ENCODE results near the gene PGLYRP4.

GRCh38 chr1:153292185-153292584 is 56.5 kb downstream of the PGLYRP4 start:
- TF ChIP-seq CREB1 (CRISPR knock-in tag; IDR thresholded peaks at IDR 0.05) (no peak), CTCF (IDR thresholded peaks at IDR 0.05) (no peak), ZNF121 (CRISPR knock-in tag; IDR thresholded peaks at IDR 0.05) (no peak), ATF3 (CRISPR knock-in tag; conservative IDR thresholded peaks at IDR 0.05) (no peak), MAX (CRISPR knock-in tag; IDR thresholded peaks at IDR 0.05) (no peak), ZNF396 (CRISPR knock-in tag; IDR thresholded peaks at IDR 0.05; ENCODE audit: borderline replicate concordance) (no peak), TEAD4 (CRISPR knock-in tag; IDR thresholded peaks at IDR 0.05) (no peak), E2F1 (CRISPR knock-in tag; IDR thresholded peaks at IDR 0.05) (no peak), JUN (CRISPR knock-in tag; IDR thresholded peaks at IDR 0.05) (no peak), NFE2L1 (CRISPR knock-in tag; IDR thresholded peaks at IDR 0.05) (no peak), ZNF232 (CRISPR knock-in tag; IDR thresholded peaks at IDR 0.05) (no peak), ATF6 (CRISPR knock-in tag; IDR thresholded peaks at IDR 0.05) (no peak)
